ENCODE measurements around the gene MAML1. TPM values are rescaled to one million over a fixed set of nuclear protein-coding genes. Genes with fewer than 3 reads are reported as not detected.

MAML1 gene
- total and polyA plus RNA-seq, 4 donors = 6.7 to 34.5 (median 20.5) TPM

GRCh38 chr5:179815491-179816249 lies 83.0 kb downstream of the MAML1 start:
- H3K27me3 ChIP-seq (ENCODE audit: control insufficient read depth in 3 of 3, insufficient read depth in 3 of 3, low read length in 2 of 3) = no peaks in the 10 kb centered on the region
- no peak overlapping the region for H3K27ac ChIP-seq (ENCODE audit: low read depth in 1 of 2, low read length in 1 of 2)
- peaks cover 0 to 13% (median 3%) of the 10 kb centered on the region in 4 donors for H3K36me3 ChIP-seq (ENCODE audit: control insufficient read depth in 4 of 4, insufficient read depth in 4 of 4, low read length in 4 of 4)
- H3K9ac ChIP-seq (ENCODE audit: insufficient read depth in 1 of 2, low read length in 2 of 2) = no peak overlapping the region
- no peak for DNase-seq
- TF ChIP-seq CTCF (IDR thresholded peaks at IDR 0.05; ENCODE audit: control extremely low read depth, extremely low read depth) = no peak
- no peaks in the 10 kb centered on the region for H3K9me3 ChIP-seq (ENCODE audit: control insufficient read depth in 4 of 4, insufficient read depth in 3 of 4, low read length in 3 of 4)
- H3K4me3 ChIP-seq = no peak overlapping the region
- ATAC-seq (ENCODE audit: insufficient read depth, low FRiP score) = no peak
- peaks cover 0 to 28% (median 12%) of the 10 kb centered on the region in 5 donors for H3K4me1 ChIP-seq (ENCODE audit: control insufficient read depth in 5 of 5, insufficient read depth in 5 of 5, low read length in 5 of 5)
- 95 to 97% methylated on average over 21 of the region's 21 CpGs for WGBS, 2 donors

DNA sequence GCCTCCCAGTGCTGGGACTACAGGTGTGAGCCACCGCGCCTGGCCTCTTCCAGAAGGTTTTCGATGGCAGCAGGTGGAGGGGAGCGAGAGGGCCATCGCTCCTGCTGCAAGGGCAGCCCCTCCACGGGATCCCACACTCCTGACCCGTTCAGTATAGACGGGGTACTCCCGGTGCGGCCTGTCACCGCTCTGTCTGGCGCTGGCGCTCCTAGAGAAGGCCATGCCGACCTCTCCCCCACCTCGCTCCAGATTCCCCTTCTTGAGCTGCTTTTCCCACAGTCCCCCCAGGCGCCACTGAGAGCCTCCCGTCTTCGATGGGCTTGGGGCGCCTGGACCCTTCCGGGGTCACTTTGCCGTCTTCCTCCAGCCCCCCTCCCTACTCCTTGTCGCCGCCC lies 83.8 kb downstream of the MAML1 start:
- H3K27ac ChIP-seq (ENCODE audit: low read depth in 1 of 2, low read length in 1 of 2) = no peak overlapping the region

DNA sequence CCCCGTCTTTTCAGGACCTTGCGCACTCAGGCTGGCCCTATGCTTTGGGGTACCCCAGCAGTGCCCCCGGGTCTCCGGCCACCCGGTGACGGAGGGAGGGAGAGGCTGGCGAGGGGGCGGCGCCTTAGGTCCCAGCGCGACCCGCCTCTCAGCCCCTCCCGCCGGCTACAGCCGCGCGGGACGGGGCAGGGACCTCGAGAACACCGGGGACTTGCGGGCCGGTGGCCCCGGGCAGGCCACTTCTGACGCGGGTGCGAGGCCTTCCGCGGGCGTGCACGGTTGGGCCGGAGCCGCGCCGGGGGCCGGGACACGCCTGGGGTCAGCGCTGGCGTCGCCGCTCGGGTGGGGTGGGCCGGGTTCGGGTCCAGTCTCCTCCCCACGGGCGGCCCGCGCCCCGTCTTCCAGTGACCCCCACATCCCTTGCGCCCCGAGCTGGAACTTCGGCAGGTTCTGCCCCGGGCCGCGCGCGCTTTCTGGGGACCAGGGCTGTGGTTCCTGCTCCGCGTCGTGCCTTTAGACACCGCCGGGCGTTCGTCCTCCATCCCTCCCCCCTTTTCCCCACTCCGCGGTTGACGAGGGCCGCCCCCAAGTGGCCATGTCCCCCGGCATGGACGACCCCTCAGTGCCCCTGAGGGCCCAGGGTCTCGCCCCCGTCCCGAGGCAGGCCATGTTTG lies 84.3 kb downstream of the MAML1 start:
- H3K4me3 ChIP-seq = peak overlapping the region; percentile 36
- H3K27me3 ChIP-seq (ENCODE audit: control insufficient read depth in 3 of 3, insufficient read depth in 3 of 3, low read length in 2 of 3) = no peaks in the 10 kb centered on the region
- H3K4me1 ChIP-seq (ENCODE audit: control insufficient read depth in 5 of 5, insufficient read depth in 5 of 5, low read length in 5 of 5) = peaks cover 0 to 28% (median 12%) of the 10 kb centered on the region in 5 donors
- TF ChIP-seq CTCF (IDR thresholded peaks at IDR 0.05; ENCODE audit: control extremely low read depth, extremely low read depth) = no peak
- H3K27ac ChIP-seq (ENCODE audit: low read depth in 1 of 2, low read length in 1 of 2) = no peak overlapping the region
- H3K9ac ChIP-seq (ENCODE audit: insufficient read depth in 1 of 2, low read length in 2 of 2) = no peak overlapping the region
- no peak for ATAC-seq (ENCODE audit: insufficient read depth, low FRiP score)
- H3K9me3 ChIP-seq (ENCODE audit: control insufficient read depth in 4 of 4, insufficient read depth in 3 of 4, low read length in 3 of 4) = no peaks in the 10 kb centered on the region
- DNase-seq = peak in 2 of 3 donors; percentile 16 to 24
- WGBS, 2 donors = 1 to 2% methylated on average over 35 to 72 of the region's 72 CpGs
- H3K36me3 ChIP-seq (ENCODE audit: control insufficient read depth in 4 of 4, insufficient read depth in 4 of 4, low read length in 4 of 4) = peaks cover 0 to 13% (median 3%) of the 10 kb centered on the region in 4 donors

More for the DNA sequence above, 83.8 kb downstream of the MAML1 start:
- no peak overlapping the region for H3K9ac ChIP-seq (ENCODE audit: insufficient read depth in 1 of 2, low read length in 2 of 2)
- no peak for DNase-seq
- ATAC-seq (ENCODE audit: insufficient read depth, low FRiP score) = no peak
- peaks cover 0 to 28% (median 12%) of the 10 kb centered on the region in 5 donors for H3K4me1 ChIP-seq (ENCODE audit: control insufficient read depth in 5 of 5, insufficient read depth in 5 of 5, low read length in 5 of 5)
- peaks cover 0 to 13% (median 3%) of the 10 kb centered on the region in 4 donors for H3K36me3 ChIP-seq (ENCODE audit: control insufficient read depth in 4 of 4, insufficient read depth in 4 of 4, low read length in 4 of 4)
- WGBS, 2 donors = 55 to 62% methylated on average over 23 of the region's 23 CpGs
- no peak for TF ChIP-seq CTCF (IDR thresholded peaks at IDR 0.05; ENCODE audit: control extremely low read depth, extremely low read depth)
- H3K27me3 ChIP-seq (ENCODE audit: control insufficient read depth in 3 of 3, insufficient read depth in 3 of 3, low read length in 2 of 3) = no peaks in the 10 kb centered on the region
- H3K4me3 ChIP-seq = no peak overlapping the region
- H3K9me3 ChIP-seq (ENCODE audit: control insufficient read depth in 4 of 4, insufficient read depth in 3 of 4, low read length in 3 of 4) = no peaks in the 10 kb centered on the region
